KOPT-K1 (cell line): ENCODE results near the gene ZNHIT1.

Experiments
- H3K27ac ChIP-seq: fragments of 200-600 bp; sonication (generic); 2 replicates; pipeline ENCODE4 v1.5.1; 2016; ENCODE audit warnings: antibody characterized with exemption, mild to moderate bottlenecking, low read depth, low read length; ENCODE audit not compliant: poor library complexity, severe bottlenecking
- H3K36me3 ChIP-seq: fragments of 200-600 bp; sonication (generic); 2 replicates; pipeline ENCODE4 v1.5.1; 2017; ENCODE audit warnings: antibody characterized with exemption, mild to moderate bottlenecking, low read length, moderate library complexity; ENCODE audit not compliant: insufficient read depth
- H3K9me3 ChIP-seq: fragments of 200-600 bp; sonication (generic); 2 replicates; pipeline ENCODE4 v1.5.1; 2017; ENCODE audit warnings: antibody characterized with exemption, low read length, mild to moderate bottlenecking; ENCODE audit not compliant: insufficient read depth, poor library complexity, severe bottlenecking

The ZNHIT1 gene

DNA sequence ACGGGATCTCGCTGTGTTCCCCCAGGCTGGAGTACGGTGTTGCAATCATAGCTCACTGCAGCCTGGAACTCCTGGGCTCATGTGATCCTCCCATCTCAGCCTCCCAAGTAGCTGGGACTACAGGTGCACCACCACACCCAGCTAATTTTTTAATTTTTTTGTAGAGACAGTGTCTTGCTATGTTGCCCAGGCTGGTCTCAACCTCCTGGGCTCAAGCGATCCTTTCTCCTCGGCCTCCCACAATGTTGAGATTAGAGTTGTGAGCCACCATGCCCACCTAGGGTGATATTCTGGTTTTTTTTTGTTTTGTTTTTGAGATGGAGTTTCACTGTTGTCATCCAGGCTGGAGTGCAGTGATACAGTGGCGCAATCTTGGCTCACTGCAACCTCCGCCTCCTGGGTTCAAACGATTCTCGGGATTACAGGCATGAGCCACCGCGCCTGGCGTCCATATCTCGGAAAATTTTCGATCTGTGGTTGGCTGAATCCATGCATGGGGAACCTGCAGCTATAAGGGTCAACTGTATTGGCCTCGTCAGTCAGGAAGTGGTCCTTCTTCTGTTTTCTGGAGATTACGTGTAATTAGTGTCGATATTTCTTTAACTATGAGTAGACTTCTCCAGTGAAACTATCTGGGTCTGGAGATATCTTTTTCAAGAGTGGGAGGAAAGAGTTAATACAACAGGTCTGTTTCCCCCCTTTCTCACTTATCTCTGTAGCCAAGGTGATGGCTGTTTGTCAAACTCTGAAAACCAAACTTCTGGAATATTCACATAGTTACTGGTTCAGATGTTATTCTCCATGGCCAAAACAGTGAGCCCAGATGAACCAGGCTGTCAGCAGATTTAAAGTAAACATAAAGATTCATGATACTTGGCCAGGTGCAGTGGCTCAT lies 47.9 kb downstream of the ZNHIT1 start:
- Histone ChIP-seq H3K9me3 (no peaks in the 10 kb centered on the region), H3K36me3 (no peaks in the 10 kb centered on the region), H3K27ac (no peak overlapping the region)

DNA sequence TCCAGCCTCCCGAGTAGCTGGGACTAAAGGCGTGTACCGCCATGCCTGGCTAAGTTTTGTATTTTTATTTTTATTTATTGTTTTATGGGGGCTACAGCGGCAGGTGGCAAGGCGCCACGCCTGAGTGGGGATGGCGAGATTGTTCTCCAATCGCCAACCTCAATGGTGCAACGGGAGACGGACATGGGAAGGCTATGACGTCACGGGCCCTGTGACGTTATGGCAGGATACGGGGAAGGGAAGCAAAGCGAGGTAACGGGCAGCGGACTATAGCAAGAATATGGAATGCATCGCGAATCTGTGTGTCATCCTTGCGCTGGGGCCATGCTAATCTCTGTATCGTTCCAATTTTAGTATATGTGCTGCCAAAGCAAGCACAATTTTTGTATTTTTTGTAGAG lies 51.7 kb downstream of the ZNHIT1 start:
- Histone ChIP-seq H3K36me3 (no peaks in the 10 kb centered on the region), H3K9me3 (no peaks in the 10 kb centered on the region)

DNA sequence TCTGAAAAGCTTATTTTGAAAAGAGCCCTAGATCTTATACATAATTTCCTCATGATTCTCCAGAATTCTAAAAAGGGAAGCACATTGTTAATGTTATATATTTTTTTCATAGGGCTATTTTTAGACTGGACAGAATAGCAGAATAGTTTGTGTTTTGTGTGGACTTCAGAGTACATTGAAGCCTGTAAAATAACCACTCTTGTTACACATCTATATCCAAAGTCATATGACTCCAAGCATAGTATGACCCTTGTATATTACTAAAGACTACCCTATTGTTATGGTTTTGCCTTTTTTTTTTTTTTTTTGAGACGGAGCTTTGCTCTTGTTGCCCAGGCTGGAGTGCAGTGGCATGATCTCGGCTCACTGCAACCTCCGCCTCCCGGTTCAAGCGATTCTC lies 53.1 kb downstream of the ZNHIT1 start:
- Histone ChIP-seq H3K27ac (no peak overlapping the region), H3K36me3 (no peaks in the 10 kb centered on the region), H3K9me3 (no peaks in the 10 kb centered on the region)

More for the DNA sequence above, 51.7 kb downstream of the ZNHIT1 start:
- no peak overlapping the region for H3K27ac ChIP-seq

DNA sequence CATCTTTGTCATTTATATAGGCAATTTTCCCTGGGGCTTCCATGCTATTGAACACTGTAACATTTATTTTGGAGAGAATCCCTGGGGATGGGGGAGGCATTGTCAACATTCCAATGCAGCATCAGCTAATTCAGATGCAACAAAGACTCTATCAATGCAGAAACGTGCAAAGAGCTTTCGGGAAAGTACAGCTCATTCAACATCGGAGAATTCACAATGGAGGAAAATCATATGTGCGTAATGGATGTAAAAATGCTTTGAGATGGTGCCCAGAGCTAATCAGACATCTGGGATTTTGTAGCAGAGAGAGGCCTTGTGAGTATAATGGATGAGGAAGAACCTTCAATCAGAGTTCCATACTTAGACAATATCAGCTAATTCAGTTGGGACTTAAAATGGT lies 55.2 kb downstream of the ZNHIT1 start:
- no peak overlapping the region for H3K27ac ChIP-seq
- H3K36me3 ChIP-seq, result no peaks in the 10 kb centered on the region
- H3K9me3 ChIP-seq, result no peaks in the 10 kb centered on the region
